Stimulated activated CD8-positive, alpha-beta memory T cell treated with anti-CD3 and anti-CD28 coated beads, Interleukin-12 subunit alpha, Interleukin-12 subunit beta, amount 100 ng/mL, for 4 hours (primary cell): Measurements from ENCODE around the gene DNAJC16.

Experiments used
- DNase-seq: peaks from one replicate; pipeline ENCODE4 v3.0.0-alpha.2; 2020; ENCODE audit warnings: low read depth

The DNAJC16 gene

DNA sequence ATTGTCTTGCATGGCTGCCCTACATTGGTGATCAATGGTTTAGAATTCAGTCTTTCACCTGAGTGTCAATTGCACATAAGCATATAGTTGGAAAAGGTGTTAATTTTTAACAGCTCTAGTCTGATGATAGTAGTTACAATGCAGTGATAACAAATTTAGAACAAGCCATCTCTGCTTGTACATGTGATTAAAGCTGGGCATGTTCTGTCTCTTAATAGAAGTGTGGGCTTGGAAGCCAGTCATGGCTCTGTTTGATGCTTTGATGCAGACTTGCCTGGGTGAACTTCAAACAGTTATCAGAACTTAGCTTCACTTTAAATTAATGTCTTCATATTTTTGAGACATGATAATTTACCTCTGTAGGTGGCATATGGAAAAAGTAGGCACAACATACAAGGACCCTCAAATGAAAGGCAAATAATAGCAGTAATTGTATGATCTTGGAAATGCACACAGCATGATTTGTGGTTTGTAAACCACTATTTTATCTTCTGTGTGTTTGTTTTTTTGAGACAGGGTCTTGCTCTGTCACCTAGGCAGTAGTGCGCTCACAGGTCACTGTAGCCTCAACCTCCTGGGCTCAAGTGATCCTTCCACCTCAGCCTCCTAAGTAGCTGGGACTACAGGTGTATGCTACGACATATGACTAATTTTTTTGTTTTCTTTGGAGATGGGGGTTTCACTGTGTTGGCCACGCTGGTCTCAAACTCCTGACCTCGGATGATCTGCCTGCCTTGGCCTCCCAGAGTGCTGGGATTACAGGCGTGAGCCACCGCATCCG lies 94.4 kb downstream of the DNAJC16 start:
- DNase-seq = no peak

- no peak for DNase-seq
Measured at GRCh38 chr1:15621975-15622374, 95.3 kb downstream of the DNAJC16 start.

DNA sequence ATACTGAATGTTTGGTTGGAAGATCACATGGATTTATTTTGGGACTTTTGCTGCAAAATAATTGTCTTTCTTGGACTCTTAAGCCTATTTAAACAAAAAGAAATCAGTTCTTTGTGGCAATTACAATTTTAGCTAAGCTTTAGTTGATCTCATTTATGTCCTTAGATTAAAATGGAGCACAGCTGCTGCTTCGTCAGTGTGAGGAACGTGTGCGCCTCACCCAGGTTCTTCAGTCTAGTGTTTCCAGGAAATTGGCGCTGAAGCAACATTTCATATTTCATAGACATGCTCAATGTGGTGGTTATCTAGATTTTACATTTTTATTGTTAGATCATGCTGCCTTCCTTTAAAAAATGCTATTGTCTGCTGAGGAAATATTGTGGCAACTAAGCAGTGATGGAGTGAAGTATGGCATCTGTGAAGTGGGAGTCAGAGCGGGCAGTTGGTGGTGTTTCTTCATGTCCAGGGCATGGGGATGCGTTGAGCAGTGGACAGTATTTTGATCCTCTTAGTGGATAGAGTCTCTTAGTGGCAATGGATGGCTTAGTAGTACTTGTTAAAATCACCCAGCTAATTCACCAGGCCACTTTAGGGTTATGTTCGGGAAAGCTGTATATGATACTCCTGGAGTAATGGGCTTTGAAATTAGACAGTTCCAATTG lies 96.2 kb downstream of the DNAJC16 start:
- no peak for DNase-seq

- no peak for DNase-seq
Measured at GRCh38 chr1:15623435-15623834, 96.8 kb downstream of the DNAJC16 start.

DNA sequence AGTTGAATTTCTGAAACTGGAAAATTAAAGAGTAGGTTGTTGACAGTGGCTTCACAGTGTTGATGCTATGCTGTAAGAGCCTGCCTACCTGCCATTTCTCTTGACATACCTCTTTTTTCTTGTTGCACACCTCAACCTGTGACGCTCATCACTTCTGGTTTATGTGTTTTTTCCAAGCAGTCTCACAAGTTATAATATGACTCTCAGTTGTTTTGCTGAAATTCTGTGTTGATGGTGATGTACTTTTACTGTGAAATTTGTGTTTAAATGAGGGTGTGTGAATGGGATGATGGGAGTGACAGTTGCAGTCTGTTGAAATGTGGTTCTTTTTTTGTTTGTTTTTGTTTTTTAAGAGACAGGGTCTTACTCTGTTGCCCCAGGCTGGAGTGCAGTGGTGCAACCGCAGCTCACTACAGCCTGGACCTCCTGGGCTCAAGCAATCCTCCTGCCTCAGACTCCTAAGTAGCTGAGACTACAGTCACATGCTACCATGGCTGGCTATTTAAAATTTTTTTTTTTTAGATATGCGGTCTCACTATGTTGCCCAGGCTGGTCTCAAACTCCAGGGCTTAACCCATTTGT lies 97.6 kb downstream of the DNAJC16 start:
- DNase-seq = no peak

DNA sequence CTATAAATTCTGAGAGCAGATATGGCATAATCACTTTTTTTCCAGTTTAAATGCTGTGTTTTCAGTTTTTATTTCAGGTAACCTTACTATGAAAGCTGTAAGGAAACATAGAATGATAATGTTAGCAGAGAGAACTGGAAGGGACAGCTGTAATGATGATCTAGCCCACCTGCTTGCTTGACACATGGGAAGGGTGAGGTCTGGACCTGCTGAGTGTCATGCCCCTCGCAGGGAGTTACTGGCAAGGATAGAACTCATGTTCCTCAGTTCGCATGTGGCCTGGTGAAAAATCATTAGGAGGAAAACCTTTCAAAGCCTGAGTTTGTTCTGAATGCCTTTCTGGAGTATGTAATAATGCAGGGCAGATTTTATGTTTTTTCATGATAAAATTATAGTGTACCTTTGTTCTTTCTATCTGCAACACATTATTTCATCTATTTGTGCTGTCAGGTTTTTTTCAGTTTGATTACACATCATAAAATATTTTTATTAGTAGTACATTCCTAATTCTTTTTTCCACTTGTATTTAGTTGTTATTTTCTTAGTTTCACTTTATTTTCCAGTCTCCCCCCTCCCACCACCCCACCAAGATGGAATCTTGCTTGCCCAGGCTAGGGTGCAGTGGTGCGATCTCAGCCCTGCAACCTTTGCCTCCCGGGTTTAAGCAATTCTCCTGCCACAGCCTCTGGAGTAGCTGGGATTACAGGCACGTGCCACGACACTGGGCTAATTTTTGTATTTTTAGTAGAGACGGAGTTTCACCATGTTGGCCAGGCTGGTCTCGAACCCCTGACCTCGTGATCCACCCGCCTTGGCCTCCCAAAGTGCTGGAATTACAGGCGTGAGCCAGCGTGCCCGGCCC lies 98.6 kb downstream of the DNAJC16 start:
- no peak for DNase-seq
